ENCODE measurements around the gene GPATCH2L.

GPATCH2L gene

DNA sequence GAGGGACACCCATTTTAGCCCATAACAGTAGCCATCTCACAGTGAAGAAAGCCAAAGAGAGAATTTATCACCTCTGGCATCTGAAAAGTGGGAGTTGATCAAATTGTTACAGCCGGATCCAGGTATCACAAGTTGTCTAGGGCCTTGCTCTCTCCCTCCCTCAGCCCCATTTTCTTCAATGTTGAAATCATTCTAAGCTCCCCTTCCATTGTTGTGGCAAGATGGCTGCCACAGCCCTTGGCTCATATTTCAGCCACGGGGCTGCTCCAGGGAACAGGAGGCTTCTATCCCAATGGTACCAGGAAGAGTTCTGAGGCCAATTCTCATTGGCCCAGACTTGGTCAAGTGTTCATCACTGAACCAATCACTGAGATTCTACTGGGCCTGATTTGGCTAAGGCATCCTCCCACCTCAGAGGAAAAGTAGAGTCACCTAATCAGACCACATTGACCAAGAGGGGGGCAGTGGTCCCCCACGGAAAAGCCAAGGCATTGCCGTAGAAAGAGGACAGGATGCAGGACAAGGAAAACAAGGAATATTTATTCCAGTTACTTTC, 106.2 kb downstream of the GPATCH2L start:
- DNase-seq, result no peak
- no peak overlapping the region for H3K18ac ChIP-seq (ENCODE audit: low read length)
- no peak overlapping the region for H4K8ac ChIP-seq (ENCODE audit: low read depth, low read length)
- H3K27ac ChIP-seq (ENCODE audit: low read depth, low read length), result no peak overlapping the region
- H3K27me3 ChIP-seq (ENCODE audit: insufficient read depth, low read length), result no peaks in the 10 kb centered on the region
- H2AK5ac ChIP-seq (ENCODE audit: low read length), result no peak overlapping the region
- H3K9me3 ChIP-seq (ENCODE audit: insufficient read depth, low read depth, low read length), result no peaks in the 10 kb centered on the region
- H3K4me2 ChIP-seq (ENCODE audit: low read length), result no peak overlapping the region
- H2BK120ac ChIP-seq (ENCODE audit: insufficient read depth, low read length, poor library complexity), result no peak overlapping the region
- H3K79me1 ChIP-seq (ENCODE audit: low read length), result no peaks in the 10 kb centered on the region
- H4K91ac ChIP-seq (ENCODE audit: low read depth, low read length), result no peak overlapping the region
- no peak overlapping the region for H2AFZ ChIP-seq (ENCODE audit: insufficient read depth, low read length, poor library complexity)
- H3K9ac ChIP-seq (ENCODE audit: low read length), result no peak overlapping the region
- H2BK12ac ChIP-seq (ENCODE audit: low read length), result no peak overlapping the region
- H3K4me1 ChIP-seq (ENCODE audit: control insufficient read depth in 1 of 2, insufficient read depth in 2 of 2, low read length in 2 of 2), result no peaks in the 10 kb centered on the region
- no peak overlapping the region for H3K23ac ChIP-seq (ENCODE audit: low read length)
- no peak overlapping the region for H3K14ac ChIP-seq (ENCODE audit: low read length)
- no peaks in the 10 kb centered on the region for H3K36me3 ChIP-seq (ENCODE audit: control insufficient read depth in 1 of 2, insufficient read depth in 2 of 2, low read length in 2 of 2)
- no peak overlapping the region for H4K12ac ChIP-seq (ENCODE audit: low read depth, low read length)
- H3K4ac ChIP-seq (ENCODE audit: low read depth, low read length), result no peak overlapping the region
- WGBS (ENCODE audit: extremely low coverage, insufficient coverage, insufficient read length), result no CpG with 5 or more reads among the region's 4 CpGs
- H2BK5ac ChIP-seq (ENCODE audit: low read depth, low read length, poor library complexity), result no peak overlapping the region
- H3K4me3 ChIP-seq (ENCODE audit: low read depth, low read length), result no peak overlapping the region
- no peaks in the 10 kb centered on the region for H3K79me2 ChIP-seq (ENCODE audit: control insufficient read depth, insufficient read depth, low read length, poor library complexity)

GRCh38 chr14:76259029-76259735, 107.5 kb downstream of the GPATCH2L start:
- H3K9me3 ChIP-seq (ENCODE audit: insufficient read depth, low read depth, low read length), result no peaks in the 10 kb centered on the region
- H3K79me2 ChIP-seq (ENCODE audit: control insufficient read depth, insufficient read depth, low read length, poor library complexity), result no peaks in the 10 kb centered on the region
- H2AK5ac ChIP-seq (ENCODE audit: low read length), result no peak overlapping the region
- H4K91ac ChIP-seq (ENCODE audit: low read depth, low read length), result no peak overlapping the region
- no peak overlapping the region for H3K27ac ChIP-seq (ENCODE audit: low read depth, low read length)
- H2BK5ac ChIP-seq (ENCODE audit: low read depth, low read length, poor library complexity), result no peak overlapping the region
- no peaks in the 10 kb centered on the region for H3K27me3 ChIP-seq (ENCODE audit: insufficient read depth, low read length)
- H3K4me2 ChIP-seq (ENCODE audit: low read length), result no peak overlapping the region
- H3K4me1 ChIP-seq (ENCODE audit: control insufficient read depth in 1 of 2, insufficient read depth in 2 of 2, low read length in 2 of 2), result no peaks in the 10 kb centered on the region
- no peak overlapping the region for H3K14ac ChIP-seq (ENCODE audit: low read length)
- DNase-seq, result no peak
- no peak overlapping the region for H3K23ac ChIP-seq (ENCODE audit: low read length)
- no peak overlapping the region for H2AFZ ChIP-seq (ENCODE audit: insufficient read depth, low read length, poor library complexity)
- no peak overlapping the region for H3K4me3 ChIP-seq (ENCODE audit: low read depth, low read length)
- no peak overlapping the region for H2BK120ac ChIP-seq (ENCODE audit: insufficient read depth, low read length, poor library complexity)
- no CpG with 5 or more reads among the region's 6 CpGs for WGBS (ENCODE audit: extremely low coverage, insufficient coverage, insufficient read length)
- no peaks in the 10 kb centered on the region for H3K36me3 ChIP-seq (ENCODE audit: control insufficient read depth in 1 of 2, insufficient read depth in 2 of 2, low read length in 2 of 2)
- no peak overlapping the region for H2BK12ac ChIP-seq (ENCODE audit: low read length)
- H3K79me1 ChIP-seq (ENCODE audit: low read length), result no peaks in the 10 kb centered on the region
- H4K12ac ChIP-seq (ENCODE audit: low read depth, low read length), result no peak overlapping the region
- no peak overlapping the region for H4K8ac ChIP-seq (ENCODE audit: low read depth, low read length)
- no peak overlapping the region for H3K18ac ChIP-seq (ENCODE audit: low read length)
- no peak overlapping the region for H3K9ac ChIP-seq (ENCODE audit: low read length)
- no peak overlapping the region for H3K4ac ChIP-seq (ENCODE audit: low read depth, low read length)

DNA sequence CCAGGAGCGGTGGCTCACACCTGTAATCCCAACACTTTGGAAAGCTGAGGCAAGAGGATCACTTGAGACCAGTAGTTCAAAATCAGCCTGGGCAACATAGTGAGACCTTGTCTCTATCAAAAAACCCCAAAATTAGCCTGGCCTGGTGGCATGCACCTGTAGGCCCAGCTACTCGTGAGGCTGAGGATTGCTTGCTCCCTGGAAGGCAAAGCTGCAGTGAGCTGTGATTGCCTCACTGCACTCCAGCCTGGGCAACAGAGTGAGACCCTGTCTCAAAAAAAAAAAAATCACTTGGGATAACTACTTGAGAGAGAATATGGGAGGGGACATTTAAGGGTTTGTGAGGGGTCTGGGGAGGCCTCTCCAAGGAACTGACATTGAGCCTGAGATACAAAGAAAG, 109.0 kb downstream of the GPATCH2L start:
- no CpG with 5 or more reads among the region's 2 CpGs for WGBS (ENCODE audit: extremely low coverage, insufficient coverage, insufficient read length)
- H3K9me3 ChIP-seq (ENCODE audit: insufficient read depth, low read depth, low read length), result no peaks in the 10 kb centered on the region

GRCh38 chr14:76261371-76261811, 109.7 kb downstream of the GPATCH2L start:
- no peak overlapping the region for H4K8ac ChIP-seq (ENCODE audit: low read depth, low read length)
- no peak overlapping the region for H3K9ac ChIP-seq (ENCODE audit: low read length)
- no peak overlapping the region for H3K23ac ChIP-seq (ENCODE audit: low read length)
- no peaks in the 10 kb centered on the region for H3K36me3 ChIP-seq (ENCODE audit: control insufficient read depth in 1 of 2, insufficient read depth in 2 of 2, low read length in 2 of 2)
- DNase-seq, result no peak
- no peaks in the 10 kb centered on the region for H3K79me2 ChIP-seq (ENCODE audit: control insufficient read depth, insufficient read depth, low read length, poor library complexity)
- H3K4ac ChIP-seq (ENCODE audit: low read depth, low read length), result no peak overlapping the region
- H3K18ac ChIP-seq (ENCODE audit: low read length), result no peak overlapping the region
- no peaks in the 10 kb centered on the region for H3K9me3 ChIP-seq (ENCODE audit: insufficient read depth, low read depth, low read length)
- H4K91ac ChIP-seq (ENCODE audit: low read depth, low read length), result no peak overlapping the region
- no CpG with 5 or more reads among the region's 6 CpGs for WGBS (ENCODE audit: extremely low coverage, insufficient coverage, insufficient read length)
- no peak overlapping the region for H3K27ac ChIP-seq (ENCODE audit: low read depth, low read length)
- H3K14ac ChIP-seq (ENCODE audit: low read length), result no peak overlapping the region
- H2AFZ ChIP-seq (ENCODE audit: insufficient read depth, low read length, poor library complexity), result no peak overlapping the region
- H3K4me3 ChIP-seq (ENCODE audit: low read depth, low read length), result no peak overlapping the region
- no peaks in the 10 kb centered on the region for H3K79me1 ChIP-seq (ENCODE audit: low read length)
- no peak overlapping the region for H2BK5ac ChIP-seq (ENCODE audit: low read depth, low read length, poor library complexity)
- H4K12ac ChIP-seq (ENCODE audit: low read depth, low read length), result no peak overlapping the region
- H3K4me2 ChIP-seq (ENCODE audit: low read length), result no peak overlapping the region
- no peak overlapping the region for H2AK5ac ChIP-seq (ENCODE audit: low read length)
- no peak overlapping the region for H2BK120ac ChIP-seq (ENCODE audit: insufficient read depth, low read length, poor library complexity)
- no peak overlapping the region for H2BK12ac ChIP-seq (ENCODE audit: low read length)
- no peaks in the 10 kb centered on the region for H3K4me1 ChIP-seq (ENCODE audit: control insufficient read depth in 1 of 2, insufficient read depth in 2 of 2, low read length in 2 of 2)
- no peaks in the 10 kb centered on the region for H3K27me3 ChIP-seq (ENCODE audit: insufficient read depth, low read length)

More for the DNA sequence above, 109.0 kb downstream of the GPATCH2L start:
- Histone ChIP-seq H2BK120ac (ENCODE audit: insufficient read depth, low read length, poor library complexity) (no peak overlapping the region), H3K79me2 (ENCODE audit: control insufficient read depth, insufficient read depth, low read length, poor library complexity) (no peaks in the 10 kb centered on the region), H3K4me1 (ENCODE audit: control insufficient read depth in 1 of 2, insufficient read depth in 2 of 2, low read length in 2 of 2) (no peaks in the 10 kb centered on the region), H3K27ac (ENCODE audit: low read depth, low read length) (no peak overlapping the region), H2AFZ (ENCODE audit: insufficient read depth, low read length, poor library complexity) (no peak overlapping the region), H4K91ac (ENCODE audit: low read depth, low read length) (no peak overlapping the region), H2BK12ac (ENCODE audit: low read length) (no peak overlapping the region), H3K4ac (ENCODE audit: low read depth, low read length) (no peak overlapping the region), H3K9ac (ENCODE audit: low read length) (no peak overlapping the region), H4K12ac (ENCODE audit: low read depth, low read length) (no peak overlapping the region), H3K4me3 (ENCODE audit: low read depth, low read length) (no peak overlapping the region), H3K36me3 (ENCODE audit: control insufficient read depth in 1 of 2, insufficient read depth in 2 of 2, low read length in 2 of 2) (no peaks in the 10 kb centered on the region), H2BK5ac (ENCODE audit: low read depth, low read length, poor library complexity) (no peak overlapping the region), H3K14ac (ENCODE audit: low read length) (no peak overlapping the region), H2AK5ac (ENCODE audit: low read length) (no peak overlapping the region), H3K23ac (ENCODE audit: low read length) (no peak overlapping the region), H3K27me3 (ENCODE audit: insufficient read depth, low read length) (no peaks in the 10 kb centered on the region), H3K18ac (ENCODE audit: low read length) (no peak overlapping the region), H4K8ac (ENCODE audit: low read depth, low read length) (no peak overlapping the region), H3K79me1 (ENCODE audit: low read length) (no peaks in the 10 kb centered on the region), H3K4me2 (ENCODE audit: low read length) (no peak overlapping the region)
- DNase-seq, result no peak

Measured in trophoblast cell (in vitro differentiated cells and primary cell).